HEK293T (cell line): ENCODE measurements around the gene CD99.

Source experiments
- CTCF ChIA-PET: fragments of 350-600 bp; formaldehyde crosslinking; extraction: SDS; loops from one replicate; lab custom pipeline; 2021; ENCODE audit warnings: antibody characterized with exemption, inconsistent platforms; lab: Yijun Ruan, JAX
- POLR2A ChIA-PET: fragments of 350-600 bp; formaldehyde crosslinking; extraction: SDS; loops from one replicate; lab custom pipeline; 2020; ENCODE audit warnings: antibody characterized with exemption, inconsistent platforms; lab: Yijun Ruan, JAX
- DNase-seq: peaks from one replicate; pipeline ENCODE4 v3.0.0; 2012; ENCODE audit warnings: mixed read lengths; ENCODE audit errors: extremely low spot score
- ARNT ChIP-seq: fragments of 450-650 bp; IDR thresholded peaks from 2 replicates; pipeline ENCODE4 v1.6.1; 2017; ENCODE audit warnings: mild to moderate bottlenecking
- ELF4 ChIP-seq: fragments of 450-650 bp; IDR thresholded peaks from 2 replicates; pipeline ENCODE4 v1.6.1; 2017; ENCODE audit warnings: antibody characterized with exemption
- FOXK2 ChIP-seq: fragments of 450-650 bp; IDR thresholded peaks from 2 replicates; pipeline ENCODE4 v1.6.1; 2016; ENCODE audit warnings: mild to moderate bottlenecking
- FOXM1 ChIP-seq: fragments of 450-650 bp; IDR thresholded peaks from 2 replicates; pipeline ENCODE4 v1.6.1; 2017; ENCODE audit warnings: mild to moderate bottlenecking, borderline replicate concordance
- HDGF ChIP-seq: fragments of 450-650 bp; IDR thresholded peaks from 2 replicates; pipeline ENCODE4 v1.6.1; 2017; ENCODE audit warnings: antibody characterized with exemption, borderline replicate concordance
- PKNOX1 ChIP-seq: fragments of 450-650 bp; IDR thresholded peaks from 2 replicates; pipeline ENCODE4 v1.6.1; 2016
- SP1 ChIP-seq: fragments of 450-650 bp; IDR thresholded peaks from 2 replicates; pipeline ENCODE4 v1.6.1; 2017
- SUZ12 ChIP-seq: fragments of 450-650 bp; IDR thresholded peaks from 2 replicates; pipeline ENCODE4 v1.6.1; 2016; ENCODE audit warnings: mild to moderate bottlenecking
- TARDBP ChIP-seq: fragments of 450-650 bp; IDR thresholded peaks from 2 replicates; pipeline ENCODE4 v1.6.1; 2016

The CD99 gene

GRCh38 chrX:2788980-2789379 lies 97.9 kb downstream of the CD99 start:
- POLR2A ChIA-PET: no interaction called here
- no peak for DNase-seq
- CTCF ChIA-PET: no interaction called here
- TF ChIP-seq TARDBP (no peak), ELF4 (no peak)

GRCh38 chrX:2789569-2789968 lies 98.5 kb downstream of the CD99 start:
- DNase-seq: no peak
- CTCF ChIA-PET: no interaction called here
- POLR2A ChIA-PET: no interaction called here
- no peak for TF ChIP-seq SP1
- no peak for TF ChIP-seq FOXM1
- no peak for TF ChIP-seq ARNT
- TF ChIP-seq PKNOX1: no peak
- no peak for TF ChIP-seq HDGF
- TF ChIP-seq FOXK2: no peak
- TF ChIP-seq SUZ12: no peak
